Peyer's patch (tissue), 4 donors: ENCODE measurements around the gene ABTB1. TPM values are rescaled to one million over a fixed set of nuclear protein-coding genes. Genes with fewer than 3 reads are reported as not detected.

ENCODE experiments used
- DNase-seq, 3 donors: peaks; one replicate each; pipeline ENCODE4 v3.0.0-alpha.2; 2017 to 2019
- H3K27ac ChIP-seq, 4 donors: fragments of 200-600 bp; sonication (generic); one replicate each; pipeline ENCODE4 v1.5.1; 2016 to 2019
- H3K27me3 ChIP-seq, 2 donors: fragments of 200-600 bp; sonication (generic); one replicate each; pipeline ENCODE4 v1.5.1; 2019
- H3K36me3 ChIP-seq, 3 donors: fragments of 200-600 bp; sonication (generic); one replicate each; pipeline ENCODE4 v1.5.1; 2016 to 2019
- H3K4me1 ChIP-seq, 4 donors: fragments of 200-600 bp; sonication (generic); one replicate each; pipeline ENCODE4 v1.5.1; 2016 to 2019
- H3K4me3 ChIP-seq, 4 donors: fragments of 200-600 bp; sonication (generic); 1 replicate in 3 of 4; 2 replicates in 1 of 4; pipeline ENCODE4 v1.5.1; 2016 to 2019; ENCODE audit warnings: mild to moderate bottlenecking in 1 of 4
- H3K9me3 ChIP-seq, 4 donors: fragments of 200-600 bp; sonication (generic); one replicate each; pipeline ENCODE4 v1.5.1; 2016 to 2019; ENCODE audit warnings: mild to moderate bottlenecking in 1 of 4
- CTCF ChIP-seq, 6 experiments: fragments of 450-650 bp in 4 of 6; fragments of 200-600 bp in 2 of 6; sonication (generic) in 1 of 6; IDR thresholded peaks; one replicate each; pipeline ENCODE4 v1.5.1; 2017 to 2019; ENCODE audit warnings: antibody characterized with exemption in 6 of 6, mild to moderate bottlenecking in 3 of 6, moderate library complexity in 1 of 6
- POLR2A ChIP-seq, 2 donors: fragments of 450-650 bp; IDR thresholded peaks; one replicate each; pipeline ENCODE4 v1.5.1; 2017; ENCODE audit warnings: antibody characterized with exemption in 2 of 2, mild to moderate bottlenecking in 2 of 2, moderate library complexity in 2 of 2
- total RNA-seq, 4 donors: library from RNA; depleted of rRNA; stranded (reverse); fragments of >200 nt; gene quantifications; one replicate each; pipeline ENCODE4 v1.1.0, GENCODE V29; 2016

ABTB1 gene
- total RNA-seq, 4 donors from 2014 or later: 38.5 to 80.0 (median 57.1) TPM

GRCh38 chr3:127677541-127678314 lies 5.0 kb downstream of the ABTB1 start:
- no peaks in the 10 kb centered on the region for H3K9me3 ChIP-seq
- H3K27me3 ChIP-seq: no peaks in the 10 kb centered on the region
- H3K27ac ChIP-seq: no peak overlapping the region
- peaks cover 0 to 13% (median 4%) of the 10 kb centered on the region in 4 donors for H3K4me1 ChIP-seq
- peaks cover 0 to 21% (median 0%) of the 10 kb centered on the region in 3 donors for H3K36me3 ChIP-seq
- H3K4me3 ChIP-seq: no peak overlapping the region
- TF ChIP-seq CTCF (IDR thresholded peaks at IDR 0.05) (no peak), POLR2A (IDR thresholded peaks at IDR 0.05) (no peak)
- DNase-seq: peak in 2 of 3 donors; percentile 25 to 36

- DNase-seq: peak in 1 of 3 donors; percentile 31
- H3K4me1 ChIP-seq: peaks cover 0 to 13% (median 3%) of the 10 kb centered on the region in 4 donors
- H3K27ac ChIP-seq: no peak overlapping the region
- peaks cover 0 to 21% (median 0%) of the 10 kb centered on the region in 3 donors for H3K36me3 ChIP-seq
- no peak overlapping the region for H3K4me3 ChIP-seq
- H3K9me3 ChIP-seq: no peaks in the 10 kb centered on the region
- no peaks in the 10 kb centered on the region for H3K27me3 ChIP-seq
- TF ChIP-seq POLR2A (IDR thresholded peaks at IDR 0.05): no peak
- TF ChIP-seq CTCF (IDR thresholded peaks at IDR 0.05): no peak
Observed at GRCh38 chr3:127678315-127678599, 5.5 kb downstream of the ABTB1 start.

GRCh38 chr3:127678611-127679533 lies 6.1 kb downstream of the ABTB1 start:
- Histone ChIP-seq H3K27ac (no peak overlapping the region), H3K4me1 (peaks cover 0 to 9% (median under 1%) of the 10 kb centered on the region in 4 donors), H3K9me3 (no peaks in the 10 kb centered on the region), H3K36me3 (peaks cover 0 to 21% (median 0%) of the 10 kb centered on the region in 3 donors), H3K4me3 (no peak overlapping the region), H3K27me3 (no peaks in the 10 kb centered on the region)
- TF ChIP-seq CTCF (IDR thresholded peaks at IDR 0.05) (no peak), POLR2A (IDR thresholded peaks at IDR 0.05) (no peak)
- DNase-seq: peak in 2 of 3 donors; percentile 35 to 43

GRCh38 chr3:127679534-127680145 lies 6.9 kb downstream of the ABTB1 start:
- Histone ChIP-seq H3K36me3 (peaks cover 0 to 19% (median 0%) of the 10 kb centered on the region in 3 donors), H3K27ac (no peak overlapping the region)

More at GRCh38 chr3:127679534-127680145, 6.9 kb downstream of the ABTB1 start:
- Histone ChIP-seq H3K4me1 (peaks cover 0 to 1% (median 0%) of the 10 kb centered on the region in 4 donors), H3K27me3 (no peaks in the 10 kb centered on the region), H3K4me3 (no peak overlapping the region), H3K9me3 (no peaks in the 10 kb centered on the region)
- peak in 2 of 3 donors; percentile 41 to 42 for DNase-seq
- TF ChIP-seq CTCF (IDR thresholded peaks at IDR 0.05) (no peak), POLR2A (IDR thresholded peaks at IDR 0.05) (no peak)
